A549 (cell line): ENCODE measurements around the gene RNF227. TPM values are rescaled to one million over a fixed set of nuclear protein-coding genes. Genes with fewer than 3 reads are reported as not detected.

Source experiments
- ATOH8 ChIP-seq: fragments of 250-450 bp; sonication (Bioruptor Pico); IDR thresholded peaks from 2 replicates; pipeline ENCODE4 v1.5.0; 2020; ENCODE audit warnings: low read depth, mild to moderate bottlenecking, moderate library complexity
- BCL3 ChIP-seq: fragments of >200 bp; sonication (Bioruptor Twin); formaldehyde crosslinking; IDR thresholded peaks from 3 replicates; pipeline ENCODE4 v1.6.1; 2016
- BHLHE40 ChIP-seq: IDR thresholded peaks from 2 replicates; pipeline ENCODE4 v1.6.1; 2012; ENCODE audit warnings: low read depth, low read length, inconsistent platforms
- CBX2 ChIP-seq: fragments of 200-600 bp; sonication (generic); IDR thresholded peaks from 2 replicates; pipeline ENCODE4 v1.6.1; 2016; ENCODE audit warnings: low read depth, mild to moderate bottlenecking, borderline replicate concordance
- CEBPB ChIP-seq, 2 experiments: fragments of >200 bp in 1 of 2; sonication (Bioruptor Twin) in 1 of 2; formaldehyde crosslinking in 1 of 2; IDR thresholded peaks; 2 replicates each; pipeline ENCODE4 v1.6.1; 2012 to 2016
- E2F6 ChIP-seq: IDR thresholded peaks from 2 replicates; pipeline ENCODE4 v1.6.1; 2012; ENCODE audit warnings: low read depth, borderline replicate concordance
- EHMT2 ChIP-seq: fragments of 200-600 bp; sonication (generic); IDR thresholded peaks from 2 replicates; pipeline ENCODE4 v1.6.1; 2016; ENCODE audit warnings: antibody characterized with exemption, low read depth, mild to moderate bottlenecking, moderate library complexity
- HES2 ChIP-seq: fragments of >200 bp; sonication (Bioruptor Twin); formaldehyde crosslinking; IDR thresholded peaks from 2 replicates; pipeline ENCODE4 v1.6.1; 2016
- HEYL ChIP-seq: fragments of 250-450 bp; sonication (Bioruptor Pico); IDR thresholded peaks from 2 replicates; pipeline ENCODE4 v1.8.0; 2021; ENCODE audit warnings: mild to moderate bottlenecking, moderate library complexity
- HMGXB4 ChIP-seq: fragments of 250-450 bp; sonication (Bioruptor Pico); IDR thresholded peaks from 2 replicates; pipeline ENCODE4 v1.5.0; 2021; ENCODE audit warnings: mild to moderate bottlenecking, moderate library complexity, borderline replicate concordance
- HOXB5 ChIP-seq: fragments of 250-450 bp; sonication (Bioruptor Pico); IDR thresholded peaks from 2 replicates; pipeline ENCODE4 v1.5.0; 2020; ENCODE audit warnings: mild to moderate bottlenecking, moderate library complexity
- JUN ChIP-seq, 2 experiments: fragments of >200 bp; sonication (Bioruptor Twin); formaldehyde crosslinking; IDR thresholded peaks; 2 replicates in 1 of 2; 3 replicates in 1 of 2; pipeline ENCODE4 v1.6.1; 2016 to 2017
- KDM1A ChIP-seq: fragments of 200-600 bp; sonication (generic); IDR thresholded peaks from 2 replicates; pipeline ENCODE4 v1.6.1; 2016; ENCODE audit warnings: low read depth, mild to moderate bottlenecking
- MAX ChIP-seq: IDR thresholded peaks from 2 replicates; pipeline ENCODE4 v1.6.1; 2012
- NFE2L2 ChIP-seq: fragments of 150-350 bp; conservative IDR thresholded peaks from 2 replicates; pipeline ENCODE4 v1.6.1; 2014; ENCODE audit warnings: low read length
- PHF8 ChIP-seq: fragments of 200-600 bp; sonication (generic); IDR thresholded peaks from 2 replicates; pipeline ENCODE4 v1.6.1; 2016; ENCODE audit warnings: low read depth, mild to moderate bottlenecking, antibody characterized with exemption, moderate library complexity, borderline replicate concordance
- RAD21 ChIP-seq, 2 experiments: fragments of >200 bp in 1 of 2; sonication (Bioruptor Twin) in 1 of 2; formaldehyde crosslinking in 1 of 2; IDR thresholded peaks in 1 of 2; conservative IDR thresholded peaks in 1 of 2; 2 replicates in 1 of 2; 3 replicates in 1 of 2; pipeline ENCODE4 v1.6.1; 2012 to 2018; ENCODE audit warnings: inconsistent platforms in 1 of 2
- REST ChIP-seq: fragments of 200-600 bp; sonication (generic); IDR thresholded peaks from 2 replicates; pipeline ENCODE4 v1.6.1; 2016; ENCODE audit warnings: antibody characterized with exemption, mild to moderate bottlenecking, moderate library complexity
- RFX5 ChIP-seq: fragments of 450-650 bp; IDR thresholded peaks from 2 replicates; pipeline ENCODE4 v1.7.1; 2014; ENCODE audit warnings: antibody characterized with exemption, mild to moderate bottlenecking, moderate library complexity
- RNF2 ChIP-seq: fragments of 200-600 bp; sonication (generic); IDR thresholded peaks from 2 replicates; pipeline ENCODE4 v1.6.1; 2016; ENCODE audit warnings: low read depth, mild to moderate bottlenecking, antibody characterized with exemption, moderate library complexity, borderline replicate concordance
- SREBF2 ChIP-seq: fragments of 450-650 bp; IDR thresholded peaks from 2 replicates; pipeline ENCODE4 v1.6.1; 2014; ENCODE audit warnings: mild to moderate bottlenecking, moderate library complexity
- TP53 ChIP-seq: fragments of 250-450 bp; sonication (Bioruptor Pico); IDR thresholded peaks from 2 replicates; pipeline ENCODE4 v1.5.0; 2021; ENCODE audit warnings: mild to moderate bottlenecking, moderate library complexity
- ZFP36 ChIP-seq: fragments of 450-650 bp; IDR thresholded peaks from 2 replicates; pipeline ENCODE4 v1.6.1; 2014; ENCODE audit warnings: borderline replicate concordance; ENCODE audit not compliant: partially characterized antibody
- ZNF302 ChIP-seq: fragments of 250-450 bp; sonication (Bioruptor Pico); IDR thresholded peaks from 2 replicates; pipeline ENCODE4 v1.9.0; 2021; ENCODE audit warnings: inconsistent platforms, mild to moderate bottlenecking, moderate library complexity
- ZSCAN20 ChIP-seq: fragments of 250-450 bp; sonication (Bioruptor Pico); IDR thresholded peaks from 2 replicates; pipeline ENCODE4 v1.8.0; 2022; ENCODE audit warnings: mild to moderate bottlenecking, moderate library complexity
- polyA plus RNA-seq, 4 experiments: library from polyadenylated mRNA; depleted of rRNA in 3 of 4; stranded (reverse); fragments of >200 nt; fragmentation: RNase III in 1 of 4; extraction: RNeasy Plus Mini Kit Qiagen cat#74134 plus additional on column Dnase treatment in 1 of 4; gene quantifications; 2 replicates in 3 of 4; 3 replicates in 1 of 4; pipeline ENCODE4 v1.2.3, GENCODE V29; 2011 to 2017

Gene RNF227
- polyA plus RNA-seq, 2 of the 4 experiments (the other 2 are of a cell fraction), result 2.1 to 4.1 TPM

GRCh38 chr17:7931709-7932482 lies 15.8 kb upstream of the RNF227 start, which contains the start of the genes CNTROB and TRAPPC1 (continued):
- TF ChIP-seq HMGXB4 (no peak), SREBF2 (no peak), KDM1A (no peak), RNF2 (no peak), EHMT2 (no peak), ZFP36 (peak; percentile 6), CBX2 (no peak), BHLHE40 (no peak), BCL3 (peak; percentile 53; the same call in 1 of the 3 replicates), CEBPB (IDR thresholded peaks at IDR 0.05) (no peak), REST (peak; percentile 70), JUN (IDR thresholded peaks at IDR 0.05) (peak in 1 of 2 experiments; percentile 63; a peak in 2 of 5 replicates), TP53 (no peak), PHF8 (peak; percentile 80), HES2 (no peak), NFE2L2 (no peak), HOXB5 (no peak), RFX5 (peak; percentile 35; the same call in 1 of the 2 replicates), RAD21 (conservative IDR thresholded peaks at IDR 0.05 in 1 of 2, IDR thresholded peaks at IDR 0.05 in 1 of 2) (no peak), ZSCAN20 (CRISPR knock-in tag) (no peak), E2F6 (0 out of 2 replicates have a peak, but pooled peaks have one; percentile 47), ZNF302 (CRISPR knock-in tag) (no peak), MAX (peak; percentile 81), ATOH8 (CRISPR knock-in tag) (no peak), HEYL (CRISPR knock-in tag) (no peak)
